ENCODE results near the gene CTDP1.

GRCh38 chr18:79738581-79739439 lies 59.2 kb downstream of the CTDP1 start:
- TF ChIP-seq CTCF (IDR thresholded peaks at IDR 0.05) (no peak), POLR2A (IDR thresholded peaks at IDR 0.05) (no peak)
